ENCODE measurements around the gene TRPC4AP.
A peak's percentile ranks its signal among the peaks of the same experiment; 100 is the strongest.
"Not testable (repeated sequence)": the region's sequence is repeated elsewhere in the genome, so short reads cannot be mapped to it uniquely, and the experiment has no call there.

Gene TRPC4AP, protein sequence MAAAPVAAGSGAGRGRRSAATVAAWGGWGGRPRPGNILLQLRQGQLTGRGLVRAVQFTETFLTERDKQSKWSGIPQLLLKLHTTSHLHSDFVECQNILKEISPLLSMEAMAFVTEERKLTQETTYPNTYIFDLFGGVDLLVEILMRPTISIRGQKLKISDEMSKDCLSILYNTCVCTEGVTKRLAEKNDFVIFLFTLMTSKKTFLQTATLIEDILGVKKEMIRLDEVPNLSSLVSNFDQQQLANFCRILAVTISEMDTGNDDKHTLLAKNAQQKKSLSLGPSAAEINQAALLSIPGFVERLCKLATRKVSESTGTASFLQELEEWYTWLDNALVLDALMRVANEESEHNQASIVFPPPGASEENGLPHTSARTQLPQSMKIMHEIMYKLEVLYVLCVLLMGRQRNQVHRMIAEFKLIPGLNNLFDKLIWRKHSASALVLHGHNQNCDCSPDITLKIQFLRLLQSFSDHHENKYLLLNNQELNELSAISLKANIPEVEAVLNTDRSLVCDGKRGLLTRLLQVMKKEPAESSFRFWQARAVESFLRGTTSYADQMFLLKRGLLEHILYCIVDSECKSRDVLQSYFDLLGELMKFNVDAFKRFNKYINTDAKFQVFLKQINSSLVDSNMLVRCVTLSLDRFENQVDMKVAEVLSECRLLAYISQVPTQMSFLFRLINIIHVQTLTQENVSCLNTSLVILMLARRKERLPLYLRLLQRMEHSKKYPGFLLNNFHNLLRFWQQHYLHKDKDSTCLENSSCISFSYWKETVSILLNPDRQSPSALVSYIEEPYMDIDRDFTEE

DNA sequence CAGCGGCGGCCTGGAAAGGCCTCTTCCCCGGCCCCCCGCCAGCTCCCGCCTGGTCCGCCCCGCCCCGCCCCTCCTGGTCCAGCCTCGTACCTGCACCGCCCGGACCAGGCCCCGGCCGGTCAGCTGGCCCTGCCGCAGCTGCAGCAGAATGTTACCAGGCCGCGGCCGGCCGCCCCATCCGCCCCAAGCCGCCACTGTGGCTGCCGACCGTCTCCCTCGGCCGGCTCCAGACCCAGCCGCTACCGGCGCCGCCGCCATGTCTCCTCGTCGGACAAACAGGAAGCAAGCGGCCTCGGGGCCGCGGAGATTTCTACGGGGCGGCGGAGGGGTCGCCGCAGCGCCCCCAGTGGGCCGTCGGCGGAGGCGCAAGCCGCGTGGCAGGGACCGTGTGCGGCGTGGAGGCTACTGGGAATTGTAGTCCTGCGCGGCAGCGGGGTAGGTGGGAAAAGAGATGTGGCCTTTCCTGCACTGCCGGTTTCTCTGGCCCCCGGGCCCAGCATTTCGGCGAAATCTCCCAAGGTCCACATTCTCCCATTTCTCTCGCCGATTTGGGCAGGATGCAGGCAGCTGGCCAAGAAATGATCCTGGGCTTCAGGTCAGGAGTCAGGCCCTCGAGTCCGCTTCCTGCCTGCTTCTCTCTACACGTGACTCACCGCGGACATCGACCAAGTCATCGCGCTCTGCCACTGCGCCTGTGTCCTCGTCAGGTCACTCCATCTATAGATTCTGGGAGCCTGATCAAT is at the start of gene TRPC4AP:
TSS of gene TRPC4AP (minus strand) at position 284 of the 743 bp plus-strand sequence. CDS start at position 258, 26 bp downstream.
- DNase-seq (ENCODE audit: low spot score): peak; percentile 88

DNA sequence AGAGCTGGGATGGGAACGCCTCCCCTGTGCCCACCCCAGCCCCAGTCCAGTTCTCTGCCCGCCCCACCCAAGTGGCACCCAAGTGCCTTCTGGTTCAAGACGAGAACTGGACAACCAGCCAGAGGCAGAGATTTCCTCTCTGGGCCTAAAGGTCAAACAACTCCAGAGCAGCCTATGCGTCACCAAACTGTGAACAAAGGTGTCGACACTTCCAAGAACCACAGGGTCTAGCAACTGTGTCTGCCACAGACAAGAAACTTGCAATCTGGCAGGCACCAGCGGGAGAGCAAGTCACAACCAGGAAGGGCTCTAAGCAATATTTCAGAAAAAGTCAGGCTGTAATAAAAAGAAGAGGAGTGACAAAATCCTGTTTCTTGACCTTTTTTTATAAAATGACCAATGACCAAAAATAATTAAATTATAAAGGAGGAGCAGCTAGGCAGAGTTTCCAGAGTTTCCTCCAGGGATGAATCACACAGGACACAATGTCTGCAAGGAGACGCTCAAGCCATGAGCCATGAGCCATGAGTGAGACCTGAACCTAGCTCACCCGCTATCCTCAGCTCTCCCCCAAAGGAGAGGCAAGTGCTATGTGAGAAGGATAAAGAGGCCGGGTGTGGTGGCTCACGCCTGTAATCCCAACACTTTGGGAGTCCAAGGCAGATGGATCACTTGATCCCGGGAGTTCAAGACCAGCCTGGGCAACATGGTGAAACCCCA is 43.4 kb upstream of the TRPC4AP start:
- no peak for DNase-seq (ENCODE audit: low spot score)

DNA sequence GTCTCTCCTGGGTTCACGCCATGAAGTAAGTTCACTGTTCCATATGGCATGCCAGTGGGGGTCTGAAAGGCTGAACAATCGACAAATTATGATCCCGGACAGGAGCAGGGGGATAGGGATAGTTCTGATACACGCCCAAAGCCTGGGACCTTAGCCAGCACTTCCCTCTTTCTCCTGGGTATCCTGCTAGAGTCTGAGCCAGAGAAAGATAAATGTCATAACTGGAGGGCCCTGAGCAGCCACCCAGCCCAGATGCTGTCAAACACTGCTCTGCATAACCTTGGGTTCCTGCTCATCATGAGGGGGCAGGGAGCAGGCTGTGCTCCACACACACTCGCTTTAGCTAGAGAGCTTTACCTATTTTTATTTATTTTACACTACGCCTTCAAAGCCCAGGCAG is 42.3 kb upstream of the TRPC4AP start:
- no peak for DNase-seq (ENCODE audit: low spot score)

DNA sequence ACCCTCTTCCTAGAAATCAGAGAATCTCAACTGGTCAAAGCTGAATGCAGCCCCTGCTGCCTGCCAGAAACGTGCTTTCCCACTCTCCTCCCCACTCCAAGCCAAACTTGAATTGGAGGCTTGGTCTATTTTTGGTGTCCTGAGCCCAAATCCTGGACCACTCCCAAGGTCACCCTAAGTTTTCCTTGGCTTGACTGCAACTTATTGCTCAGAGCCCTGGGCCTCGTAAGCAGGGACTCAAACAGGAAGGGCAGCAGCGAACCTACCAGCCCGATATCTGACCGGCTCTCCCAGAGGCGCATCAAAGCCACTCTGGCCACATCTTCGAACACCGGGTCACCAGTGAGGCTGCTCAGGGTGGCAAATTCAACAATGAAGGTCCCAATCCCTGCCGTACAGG is 41.9 kb upstream of the TRPC4AP start:
- DNase-seq (ENCODE audit: low spot score): no peak

DNA sequence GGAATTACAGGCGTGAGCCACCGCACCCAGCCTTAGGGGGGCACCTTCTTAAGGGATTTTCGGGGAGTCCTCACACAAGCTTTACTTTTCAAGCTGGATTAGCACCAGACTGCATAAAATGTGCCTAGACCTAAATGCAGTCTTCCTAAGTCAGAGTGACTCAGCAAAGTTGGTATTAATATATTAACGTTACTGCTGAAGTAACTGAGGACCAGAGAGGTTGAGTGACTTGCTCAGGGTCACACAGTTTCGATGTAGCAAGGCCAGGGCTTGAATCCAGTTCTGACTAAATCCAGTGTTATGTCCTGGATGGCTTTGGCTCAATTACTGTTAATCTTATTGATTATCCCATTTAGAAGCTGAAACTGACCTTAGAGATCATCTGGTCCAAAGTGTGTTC is 41.1 kb upstream of the TRPC4AP start:
- DNase-seq (ENCODE audit: low spot score): no peak

DNA sequence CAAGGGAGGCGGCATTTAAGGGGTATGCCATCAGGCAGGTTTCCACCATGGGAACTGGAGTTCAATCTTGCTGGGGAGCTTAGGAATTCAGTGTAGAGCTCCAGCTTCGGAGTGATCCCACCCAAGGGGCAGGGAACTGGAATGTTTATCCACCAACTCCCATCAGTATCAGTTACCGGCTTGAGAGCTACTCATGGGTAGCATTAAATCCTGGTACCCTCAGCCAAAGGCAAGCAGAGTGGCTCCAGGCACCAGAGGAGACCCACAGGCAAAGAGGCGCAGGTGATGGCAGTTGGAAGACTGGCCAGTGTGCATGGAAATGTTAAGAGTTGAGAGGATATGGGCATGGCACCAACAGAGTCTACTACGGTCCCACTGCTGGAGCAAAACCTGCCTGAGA is 40.4 kb upstream of the TRPC4AP start:
- no peak for DNase-seq (ENCODE audit: low spot score)

DNA sequence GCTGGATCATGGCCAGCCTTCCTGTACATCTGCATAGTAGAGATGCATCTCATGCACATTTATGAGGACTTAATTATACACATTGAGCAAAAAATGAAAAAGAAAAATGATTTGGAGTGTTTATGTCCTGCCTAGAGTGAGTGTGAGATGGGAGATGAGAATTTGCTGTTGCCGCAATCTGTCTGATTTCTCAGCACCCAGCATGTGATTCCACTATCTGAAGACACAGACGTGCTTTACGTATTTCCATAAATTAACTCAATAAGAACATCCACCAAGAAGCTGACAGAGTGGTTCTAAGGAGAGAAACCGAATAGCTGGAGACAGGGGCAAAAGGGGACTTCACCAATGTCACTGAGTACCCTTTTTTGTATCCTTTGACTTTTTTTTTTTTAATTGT is 39.3 kb upstream of the TRPC4AP start:
- DNase-seq (ENCODE audit: low spot score): no peak

DNA sequence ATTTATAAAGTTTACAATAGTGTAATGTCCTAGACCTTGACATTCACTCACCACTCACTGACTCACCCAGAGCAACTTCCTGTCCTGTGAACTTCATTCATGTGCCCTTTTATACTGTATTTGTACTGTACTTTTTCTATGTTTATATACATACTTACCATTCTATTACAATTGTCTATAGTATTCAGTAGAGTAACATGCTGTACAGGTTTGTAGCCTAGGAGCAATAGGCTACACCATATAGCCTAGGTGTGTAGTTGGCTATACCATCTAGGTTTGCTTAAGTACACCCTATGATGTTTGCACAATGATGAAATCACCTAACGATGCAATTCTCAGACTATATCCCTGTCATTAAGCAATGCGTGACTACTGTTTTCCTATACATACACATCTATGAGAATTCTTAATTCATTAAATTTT is 37.1 kb upstream of the TRPC4AP start:
- no peak for DNase-seq (ENCODE audit: low spot score)

DNA sequence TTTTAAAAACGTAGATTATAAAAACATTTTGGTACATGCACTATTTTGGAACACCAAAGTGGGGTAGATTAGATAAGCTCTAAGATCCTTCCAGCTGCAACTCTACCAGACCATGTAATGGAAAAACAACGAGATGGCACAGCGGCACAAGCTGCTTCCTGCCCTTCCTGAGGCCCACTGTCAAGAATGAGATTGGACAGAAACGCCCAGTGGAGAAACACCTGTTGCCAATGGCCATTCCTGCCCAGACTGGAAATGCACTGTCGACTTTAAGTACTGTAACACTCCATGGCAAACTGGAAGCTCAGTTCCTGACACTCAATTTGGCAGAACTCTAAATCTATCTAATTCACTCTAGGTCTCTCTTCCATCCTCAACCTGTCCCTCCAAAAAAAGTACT is 33.1 kb upstream of the TRPC4AP start:
- no peak for DNase-seq (ENCODE audit: low spot score)

DNA sequence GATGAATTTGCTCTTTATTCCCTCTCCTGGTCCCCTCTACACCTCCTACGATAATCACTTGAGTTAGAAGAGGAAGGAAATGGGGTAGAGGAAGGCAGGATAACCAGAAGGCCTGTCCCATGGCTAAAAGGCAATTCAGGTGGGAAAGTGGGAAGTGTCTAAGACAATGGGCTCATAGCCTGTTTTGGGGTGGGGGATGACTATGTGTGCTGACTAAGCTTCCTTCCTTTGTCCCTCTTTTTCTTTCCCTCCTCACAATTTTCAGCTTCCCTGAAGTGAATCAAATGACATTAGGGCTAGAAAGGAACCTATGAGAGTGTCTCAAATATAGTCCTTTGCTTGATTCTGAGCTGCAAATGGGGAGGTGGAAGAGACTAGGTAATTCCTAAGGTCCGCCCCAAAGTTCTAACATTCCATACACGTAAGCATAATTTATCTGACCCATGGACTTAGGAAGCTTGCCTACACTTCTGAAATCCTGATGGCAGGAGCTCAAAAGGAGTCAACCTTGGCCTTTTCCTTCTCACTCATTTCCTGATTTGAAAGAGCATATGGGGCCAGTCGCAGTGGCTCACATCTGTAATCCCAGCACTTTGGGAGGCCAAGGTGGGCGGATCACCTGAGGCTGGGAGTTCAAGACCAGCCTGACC is 30.3 kb upstream of the TRPC4AP start:
- DNase-seq (ENCODE audit: low spot score): no peak

DNA sequence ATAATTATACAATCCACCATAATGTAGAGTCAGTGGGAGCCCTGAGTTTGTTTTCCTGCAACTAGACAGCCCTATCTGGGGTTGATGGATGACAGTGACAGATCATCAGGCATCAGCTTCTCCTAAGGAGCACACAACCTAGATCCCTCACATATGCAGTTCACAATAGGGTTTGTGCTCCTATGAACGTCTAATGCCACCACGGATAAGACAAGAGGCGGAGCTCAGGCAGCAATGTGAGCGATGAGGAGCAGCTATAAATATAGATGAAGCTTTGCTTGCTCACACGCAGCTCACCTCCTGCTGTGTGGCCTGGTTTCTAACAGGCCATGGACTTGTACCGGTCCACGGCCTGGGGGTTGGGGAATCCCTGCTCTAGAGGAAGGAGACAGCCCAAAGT is 28.6 kb upstream of the TRPC4AP start:
- no peak for DNase-seq (ENCODE audit: low spot score)

DNA sequence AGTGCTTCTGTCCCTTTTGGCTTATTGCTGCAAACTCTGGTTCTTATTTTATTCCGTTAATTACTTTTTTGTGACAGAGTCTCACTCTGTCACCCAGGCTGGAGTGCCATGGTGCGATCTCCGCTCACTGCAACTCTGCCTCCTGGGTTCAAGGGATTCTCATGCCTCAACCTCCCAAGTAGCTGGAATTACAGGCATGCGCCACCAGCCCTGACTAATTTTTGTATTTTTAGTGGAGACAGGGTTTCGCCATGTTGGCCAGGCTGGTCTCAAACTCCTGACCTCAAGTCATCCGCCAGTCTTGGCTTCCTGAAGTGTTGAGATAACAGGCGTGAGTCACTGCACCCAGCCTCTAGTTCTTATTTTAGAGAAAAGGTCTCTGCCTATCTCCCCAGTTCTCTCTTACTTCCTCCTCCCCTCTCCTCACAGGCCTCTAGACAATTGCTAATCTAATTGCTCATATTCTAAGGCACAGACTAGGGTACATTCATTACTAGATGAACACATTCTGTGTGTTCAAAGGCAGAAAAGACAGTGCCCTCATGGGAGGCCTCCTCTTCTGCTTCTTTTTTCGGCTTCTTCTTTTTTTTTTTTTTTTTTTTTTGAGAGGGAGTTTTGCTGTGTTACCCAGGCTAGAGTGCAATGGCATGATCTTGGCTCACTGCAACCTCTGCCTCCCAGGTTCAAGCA is 27.6 kb upstream of the TRPC4AP start:
- no peak for DNase-seq (ENCODE audit: low spot score)

DNA sequence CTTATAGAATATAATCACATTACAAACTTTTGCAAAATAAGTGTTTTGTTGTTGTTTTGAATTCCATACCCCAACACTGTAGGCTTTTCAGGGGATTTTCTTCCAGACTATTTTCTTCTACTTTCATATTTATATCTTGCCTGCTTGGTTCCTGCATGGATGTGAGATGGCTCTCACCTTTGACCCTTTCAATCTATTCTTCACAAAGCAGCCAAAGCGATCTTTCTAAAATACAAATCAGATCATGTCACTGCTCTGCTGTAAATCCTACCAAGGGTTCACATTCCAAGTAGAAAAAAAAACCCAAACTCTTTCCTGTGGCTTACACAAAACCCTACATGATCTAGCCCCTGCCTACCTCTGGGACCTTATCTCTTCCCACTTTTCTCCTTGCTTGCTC is 25.0 kb upstream of the TRPC4AP start:
- no peak for DNase-seq (ENCODE audit: low spot score)

DNA sequence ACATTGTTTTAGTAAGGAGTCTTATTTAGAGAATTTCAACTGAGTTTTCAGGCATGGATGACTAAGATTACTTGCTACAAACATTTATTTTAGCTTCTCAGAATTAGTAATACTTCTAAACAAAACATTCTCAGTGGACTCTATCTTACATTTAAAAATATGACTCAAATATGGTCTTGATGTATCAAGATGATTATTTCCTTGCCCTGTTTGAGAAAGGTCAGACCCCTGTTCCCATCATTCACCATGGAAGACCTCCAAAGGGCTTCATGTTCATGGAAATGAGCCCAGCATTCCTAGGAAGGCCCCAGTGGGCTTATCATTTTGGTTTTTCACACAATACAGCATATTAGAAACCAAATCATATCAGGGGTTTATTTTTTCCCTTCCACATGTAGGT is 24.6 kb upstream of the TRPC4AP start:
- no peak for DNase-seq (ENCODE audit: low spot score)

DNA sequence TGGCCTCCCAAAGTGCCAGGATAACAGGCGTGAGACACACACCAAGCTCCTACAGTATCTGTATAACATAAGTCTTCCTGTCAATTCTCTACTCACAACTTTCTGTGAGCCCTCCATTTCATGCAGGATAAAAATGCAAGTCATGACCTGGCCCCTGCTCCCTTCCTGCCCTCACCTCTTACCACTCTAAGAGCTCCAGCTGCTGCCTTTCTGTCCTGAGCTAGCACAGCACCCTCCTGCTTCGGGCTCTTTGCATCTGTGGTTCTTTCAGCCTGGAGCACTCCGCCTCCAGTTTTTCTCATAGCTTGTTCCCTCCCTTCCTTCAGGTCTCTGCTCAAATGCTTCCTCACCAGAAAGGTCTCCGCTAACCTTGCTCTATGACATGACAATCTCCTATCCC is 23.7 kb upstream of the TRPC4AP start:
- DNase-seq (ENCODE audit: low spot score): no peak

DNA sequence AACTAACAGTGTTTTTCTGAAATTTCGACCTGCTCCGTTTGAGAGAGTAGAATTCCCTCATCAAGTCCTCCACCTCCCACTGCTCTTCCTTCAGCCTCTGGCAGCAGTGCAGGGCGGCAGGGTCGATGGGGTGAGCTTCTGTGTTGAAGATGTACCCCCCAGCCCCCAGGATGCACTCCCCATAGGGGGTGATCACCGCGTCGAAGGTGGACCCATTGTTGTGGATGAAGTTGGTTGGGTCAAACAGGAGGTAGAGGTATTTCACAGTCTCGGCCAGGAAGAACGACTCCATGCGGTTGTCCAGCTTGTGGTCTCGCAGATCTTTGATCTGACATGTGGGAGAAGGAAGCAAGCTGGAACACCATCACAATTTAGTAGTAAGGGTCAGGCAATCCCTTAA is 23.0 kb upstream of the TRPC4AP start:
- DNase-seq (ENCODE audit: low spot score): no peak

DNA sequence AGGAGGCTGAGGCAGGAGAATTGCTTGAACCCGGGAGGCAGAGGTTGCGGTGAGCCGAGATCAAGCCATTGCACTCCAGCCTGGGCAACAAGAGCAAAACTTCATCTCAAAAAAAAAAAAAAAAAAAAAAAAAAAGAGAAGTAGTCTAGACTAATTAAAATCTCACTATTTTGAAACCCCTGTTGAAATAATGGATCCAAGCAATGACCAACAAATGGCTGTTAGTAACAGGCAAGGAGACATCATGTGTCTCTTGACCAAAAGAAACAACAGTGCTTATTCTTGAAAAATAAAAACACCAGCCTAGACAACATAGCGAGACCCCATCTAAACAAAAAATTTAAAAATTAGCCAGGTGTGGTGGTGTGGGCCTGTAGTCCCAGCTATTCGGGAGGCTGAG is 19.7 kb upstream of the TRPC4AP start:
- DNase-seq (ENCODE audit: low spot score): not testable (repeated sequence)

DNA sequence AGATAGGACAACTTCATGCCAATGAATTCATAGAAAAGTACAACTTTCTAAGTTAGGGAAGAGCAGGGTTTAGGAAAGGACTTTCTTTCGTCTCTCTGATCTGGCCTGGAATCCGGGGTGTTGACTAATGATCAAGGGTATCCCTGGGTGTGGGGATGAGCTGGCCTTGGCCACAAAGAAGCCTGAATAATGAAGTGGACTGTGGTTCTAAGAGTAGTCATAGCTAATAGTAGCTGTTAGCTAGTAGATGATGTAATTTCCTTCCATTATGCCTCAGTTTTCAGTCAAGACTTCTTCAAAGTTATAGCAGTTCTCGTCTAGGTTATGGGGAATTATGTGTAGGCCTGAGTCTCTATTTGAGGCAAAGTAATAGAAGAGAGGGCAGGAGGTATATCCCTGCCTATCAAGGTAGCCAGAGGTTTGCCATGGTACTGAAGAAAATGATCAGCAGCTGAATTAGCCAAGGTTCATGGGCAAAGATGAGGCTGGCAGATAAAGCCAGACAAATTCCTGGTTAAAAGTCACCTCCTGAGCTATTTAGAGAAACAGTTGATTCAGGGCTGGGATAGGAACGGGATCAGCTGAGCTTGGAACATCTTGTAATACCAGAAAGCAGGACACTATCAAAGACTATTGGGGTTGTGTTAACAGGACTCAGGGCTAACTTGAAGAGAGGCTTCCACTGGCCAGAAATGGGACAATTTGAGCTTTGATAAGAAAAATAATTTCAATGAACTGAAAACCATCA is 18.7 kb upstream of the TRPC4AP start:
- DNase-seq (ENCODE audit: low spot score): no peak

DNA sequence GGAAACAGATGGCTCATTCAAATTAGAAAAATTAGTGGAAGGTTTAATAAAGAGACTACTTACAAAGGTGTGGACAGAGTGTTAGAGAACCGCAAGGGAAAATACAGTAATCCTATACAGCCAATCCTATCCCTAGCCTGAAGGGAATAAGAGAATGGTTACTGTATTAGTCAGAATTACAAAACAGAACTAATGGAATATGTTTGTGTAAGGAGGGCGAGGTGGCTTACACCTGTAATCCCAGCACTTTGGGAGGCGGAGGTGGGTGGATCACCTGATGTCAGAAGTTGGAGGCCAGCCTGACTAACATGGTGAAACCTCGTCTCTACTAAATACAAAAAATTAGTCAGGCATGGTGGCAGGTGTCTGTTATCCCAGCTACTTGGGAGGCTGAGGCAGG is 16.3 kb upstream of the TRPC4AP start:
- no peak for DNase-seq (ENCODE audit: low spot score)

DNA sequence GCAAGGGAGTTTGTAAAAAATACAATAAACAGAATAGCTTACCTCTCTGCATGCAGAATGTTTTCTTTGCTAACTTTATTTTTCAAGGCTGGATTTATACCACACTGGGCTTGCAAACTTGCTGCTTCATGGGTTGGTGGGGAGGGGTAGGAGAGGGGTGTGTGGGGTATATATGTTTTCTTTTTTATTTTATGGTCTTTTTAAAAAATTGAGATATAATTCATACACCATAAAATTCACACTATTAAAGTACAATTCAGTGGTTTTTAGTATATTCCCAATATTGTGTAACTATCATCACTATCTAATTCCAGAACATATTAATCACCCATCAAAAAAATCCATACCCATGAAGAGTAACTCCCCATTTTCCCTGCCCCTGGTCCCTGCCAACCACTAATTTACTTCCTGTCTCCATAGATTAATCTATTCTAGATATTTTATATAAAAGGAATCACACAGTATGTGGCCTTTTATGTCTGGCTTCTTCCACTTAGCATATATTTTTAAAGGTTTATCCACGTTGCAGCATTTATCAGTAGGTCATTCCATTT is 14.3 kb upstream of the TRPC4AP start:
- DNase-seq (ENCODE audit: low spot score): no peak
